NCI-H146 (cell line): ENCODE results near the gene HDAC4.
"Not testable (repeated sequence)": the region's sequence is repeated elsewhere in the genome, so short reads cannot be mapped to it uniquely, and the experiment has no call there.

Experiments used
- DNase-seq: peaks from one replicate; lab custom pipeline; 2025; lab: John Stamatoyannopoulos, UW

Gene HDAC4

DNA sequence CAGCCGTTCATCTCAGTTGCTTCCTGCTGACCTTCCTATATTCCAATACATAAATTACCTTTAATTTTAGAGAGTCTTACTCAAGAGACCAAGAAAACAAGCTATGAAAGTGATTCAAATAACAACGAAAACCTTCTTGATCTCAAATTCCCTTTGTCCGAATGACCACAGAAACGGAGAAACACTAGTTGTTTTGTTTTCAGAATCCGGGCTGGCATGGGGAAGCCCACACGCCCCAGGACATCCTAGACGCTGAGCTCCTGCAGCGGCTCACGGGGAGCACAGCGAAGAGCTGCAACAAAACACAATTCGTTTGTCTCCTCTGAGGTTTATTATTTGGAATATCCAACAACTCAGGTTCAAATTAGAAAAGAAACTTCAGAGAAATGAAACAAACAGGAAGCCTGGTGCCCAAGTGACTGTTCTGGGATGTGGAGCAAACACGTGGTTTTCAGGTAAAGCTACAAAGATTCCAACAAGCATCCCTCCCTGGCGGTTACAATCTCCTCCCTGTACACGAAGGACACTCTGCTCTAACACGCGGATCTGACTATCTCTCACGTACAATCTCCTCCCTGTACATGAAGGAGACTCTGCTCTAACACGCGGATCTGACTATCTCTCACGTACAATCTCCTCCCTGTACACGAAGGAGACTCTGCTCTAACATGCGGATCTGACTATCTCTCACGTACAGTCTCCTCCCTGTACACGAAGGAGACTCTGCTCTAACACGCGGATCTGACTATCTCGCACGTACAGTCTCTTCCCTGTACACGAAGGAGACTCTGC is 315.4 kb downstream of the HDAC4 start:
- DNase-seq, result no peak

DNA sequence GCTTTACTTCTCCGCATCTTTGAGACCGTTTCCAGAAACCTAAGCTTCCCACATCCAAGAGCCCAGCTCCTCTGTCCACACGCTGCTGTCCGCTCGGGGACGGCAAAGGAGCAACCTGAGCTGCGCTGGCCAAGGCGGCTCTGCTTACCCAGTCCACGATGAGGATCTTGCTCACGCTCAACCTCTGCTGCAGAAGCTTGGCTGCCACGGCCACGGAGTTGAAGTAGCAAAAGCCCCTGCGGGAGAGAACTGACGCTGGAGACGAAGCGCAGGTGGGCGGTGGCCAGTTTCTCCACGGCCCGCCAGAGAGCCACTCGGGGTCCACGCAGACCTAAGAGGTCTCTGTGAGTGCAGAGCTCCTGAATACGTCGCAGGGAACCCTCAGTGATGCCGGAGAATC is 316.8 kb downstream of the HDAC4 start:
- no peak for DNase-seq

DNA sequence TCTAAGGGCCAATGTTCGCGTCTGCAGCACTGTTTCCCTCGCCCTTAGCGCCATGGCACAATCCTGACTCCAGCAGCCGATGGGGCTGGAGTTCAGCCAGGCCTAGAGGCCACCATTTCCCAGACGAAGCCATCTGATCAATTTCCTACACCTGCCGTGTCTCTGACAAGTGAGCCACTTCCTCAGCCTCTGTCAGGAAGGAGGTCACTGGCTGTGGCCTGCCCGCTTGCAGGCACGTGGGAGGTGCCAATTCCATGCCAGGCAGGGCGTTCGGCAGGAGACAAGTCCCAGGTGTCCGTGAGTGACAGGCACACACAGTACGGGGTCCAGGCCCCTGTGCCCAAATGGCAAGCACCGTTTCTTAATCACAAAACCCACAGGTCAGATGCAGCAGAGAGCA is 318.4 kb downstream of the HDAC4 start:
- no peak for DNase-seq

GRCh38 chr2:239081622-239082021 is 319.2 kb downstream of the HDAC4 start:
- no peak for DNase-seq

GRCh38 chr2:239081046-239081445 is 319.8 kb downstream of the HDAC4 start:
- no peak for DNase-seq

GRCh38 chr2:239079671-239080294 is 321.0 kb downstream of the HDAC4 start:
- DNase-seq, result no peak

- DNase-seq, result no peak
These were observed 322.5 kb downstream of the HDAC4 start for GRCh38 chr2:239078128-239078924.

DNA sequence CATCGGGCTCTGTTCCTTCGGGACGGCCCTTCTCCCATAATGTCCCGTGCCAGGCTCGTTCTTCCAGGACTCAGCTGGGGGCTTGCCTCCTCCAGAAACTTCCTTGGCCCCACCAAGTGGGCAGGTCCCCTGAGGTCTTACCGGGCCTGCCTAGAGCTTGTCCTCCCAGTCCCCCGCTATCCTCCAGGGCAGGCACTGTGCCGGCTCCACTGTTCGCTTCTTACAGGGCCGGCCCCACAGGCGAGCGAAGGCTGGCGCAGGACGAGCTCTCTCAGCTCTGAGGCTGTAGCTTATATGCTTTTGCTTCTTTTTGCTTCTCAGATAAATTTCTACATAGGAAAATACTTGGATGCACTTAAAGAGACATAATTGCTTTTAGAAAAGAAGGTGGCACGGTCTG is 323.6 kb downstream of the HDAC4 start:
- no peak for DNase-seq

DNA sequence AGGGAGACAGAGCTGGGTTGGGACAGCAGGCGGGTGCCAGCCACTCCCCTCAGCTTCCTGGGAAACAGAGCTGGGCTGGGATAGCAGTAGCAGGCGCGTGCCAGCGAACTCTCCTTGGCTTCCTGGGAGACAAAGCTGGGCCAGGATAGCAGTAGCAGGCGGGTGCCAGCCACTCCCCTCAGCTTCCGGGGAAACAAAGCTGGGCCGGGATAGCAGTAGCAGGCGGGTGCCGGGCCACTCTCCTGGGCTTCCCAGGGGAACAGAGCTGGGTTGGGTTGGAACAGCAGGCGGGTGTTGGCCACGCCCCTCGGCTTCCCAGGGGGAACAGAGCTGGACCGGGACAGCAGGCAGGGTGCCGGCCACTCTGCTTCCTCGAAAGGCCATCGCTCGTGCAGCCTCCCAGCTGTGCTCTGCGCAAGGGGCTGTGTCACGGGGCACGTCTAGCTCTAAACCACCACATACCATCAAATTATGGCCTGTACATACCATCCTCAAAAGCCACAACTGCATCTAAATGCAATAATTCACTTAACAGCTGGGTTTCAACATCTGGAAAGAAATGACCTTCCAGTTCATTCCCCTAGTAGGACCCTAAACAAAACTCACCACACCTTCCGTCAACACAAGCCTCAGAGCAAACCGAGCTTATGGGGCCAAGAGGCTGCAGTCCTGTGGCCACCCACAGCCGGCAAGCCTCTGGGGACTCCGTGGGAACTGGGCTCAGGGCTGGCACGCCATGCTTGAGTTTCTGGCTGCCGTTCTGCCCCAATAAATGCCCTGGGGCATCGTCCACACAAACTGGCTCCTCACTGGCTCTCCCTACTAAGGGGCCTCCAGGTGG is 324.7 kb downstream of the HDAC4 start:
- DNase-seq, result no peak

DNA sequence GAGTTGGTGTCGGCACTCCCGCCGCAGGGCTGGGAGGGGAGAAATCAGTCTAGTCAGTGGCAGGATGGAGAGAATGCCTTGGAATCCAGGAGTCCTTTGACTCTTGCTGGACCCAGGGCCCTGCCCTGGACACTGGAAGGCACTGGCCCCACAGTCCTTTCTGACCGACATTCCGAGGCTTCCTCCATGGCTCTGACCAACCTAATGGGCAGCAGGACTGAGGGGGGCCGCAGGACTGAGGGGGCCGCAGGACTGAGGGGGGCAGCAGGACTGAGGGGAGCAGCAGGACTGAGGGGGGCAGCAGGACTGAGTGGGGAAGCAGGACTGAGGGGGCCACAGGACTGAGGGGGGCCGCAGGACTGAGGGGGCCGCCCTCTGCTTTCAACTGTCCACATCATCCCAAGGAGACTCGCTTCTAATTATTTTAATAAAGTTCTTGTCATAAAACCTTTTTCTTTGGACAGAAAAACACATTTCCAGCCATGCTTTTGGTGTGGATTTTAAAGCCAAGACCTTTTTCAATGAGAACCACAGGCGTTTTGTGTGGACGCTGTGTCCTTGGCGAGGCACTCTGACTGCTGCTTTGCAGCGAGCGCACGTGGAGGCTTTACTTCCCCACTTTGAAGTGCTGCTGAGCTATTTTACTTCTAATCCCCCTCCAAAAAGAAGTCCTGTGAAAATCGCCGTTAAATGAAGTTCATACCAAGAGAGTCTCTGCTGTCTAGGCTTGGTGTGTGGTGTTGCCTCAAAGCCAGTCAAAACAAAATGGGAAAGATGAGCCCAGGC is 326.9 kb downstream of the HDAC4 start:
- no peak for DNase-seq

GRCh38 chr2:239073270-239073669 is 327.6 kb downstream of the HDAC4 start:
- DNase-seq, result no peak

DNA sequence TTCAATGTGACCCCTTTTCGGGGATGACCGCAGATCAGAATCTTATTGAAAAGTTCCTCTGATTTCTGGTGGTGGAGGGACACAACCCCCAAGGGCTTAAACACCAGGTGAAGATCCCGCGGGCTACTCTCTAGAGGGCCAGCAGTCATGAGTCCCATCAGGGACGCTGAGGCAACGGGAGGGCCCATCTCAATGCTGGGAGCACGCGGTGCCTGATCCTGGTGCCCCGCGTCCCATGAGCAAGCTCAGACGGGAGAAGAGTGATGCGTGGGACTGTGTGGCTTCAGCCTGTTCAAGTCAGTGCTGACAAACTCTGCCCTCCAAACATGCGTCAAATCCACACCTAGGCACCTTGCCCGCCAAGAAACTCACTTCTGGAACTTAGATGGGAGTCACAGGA is 328.0 kb downstream of the HDAC4 start:
- DNase-seq, result no peak

DNA sequence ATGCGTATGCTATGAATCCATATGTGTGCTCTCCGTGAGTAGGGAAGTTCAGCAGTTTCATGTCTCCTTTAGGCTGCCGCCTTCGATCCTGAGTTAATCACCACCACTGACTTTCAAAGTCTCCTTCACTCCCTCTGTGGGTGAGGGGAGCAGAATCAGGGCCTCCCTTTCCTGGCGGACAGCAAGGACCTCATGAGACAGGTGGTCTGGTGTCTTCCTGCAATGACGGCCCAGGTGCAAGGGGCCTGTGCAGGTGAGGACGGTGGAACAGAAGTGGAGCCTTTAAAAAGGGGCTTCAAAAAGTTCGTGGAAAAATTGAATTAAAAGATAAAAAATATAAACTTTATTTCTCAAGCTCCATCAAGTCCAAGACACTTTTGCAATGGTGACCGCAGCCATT is 330.4 kb downstream of the HDAC4 start:
- no peak for DNase-seq

DNA sequence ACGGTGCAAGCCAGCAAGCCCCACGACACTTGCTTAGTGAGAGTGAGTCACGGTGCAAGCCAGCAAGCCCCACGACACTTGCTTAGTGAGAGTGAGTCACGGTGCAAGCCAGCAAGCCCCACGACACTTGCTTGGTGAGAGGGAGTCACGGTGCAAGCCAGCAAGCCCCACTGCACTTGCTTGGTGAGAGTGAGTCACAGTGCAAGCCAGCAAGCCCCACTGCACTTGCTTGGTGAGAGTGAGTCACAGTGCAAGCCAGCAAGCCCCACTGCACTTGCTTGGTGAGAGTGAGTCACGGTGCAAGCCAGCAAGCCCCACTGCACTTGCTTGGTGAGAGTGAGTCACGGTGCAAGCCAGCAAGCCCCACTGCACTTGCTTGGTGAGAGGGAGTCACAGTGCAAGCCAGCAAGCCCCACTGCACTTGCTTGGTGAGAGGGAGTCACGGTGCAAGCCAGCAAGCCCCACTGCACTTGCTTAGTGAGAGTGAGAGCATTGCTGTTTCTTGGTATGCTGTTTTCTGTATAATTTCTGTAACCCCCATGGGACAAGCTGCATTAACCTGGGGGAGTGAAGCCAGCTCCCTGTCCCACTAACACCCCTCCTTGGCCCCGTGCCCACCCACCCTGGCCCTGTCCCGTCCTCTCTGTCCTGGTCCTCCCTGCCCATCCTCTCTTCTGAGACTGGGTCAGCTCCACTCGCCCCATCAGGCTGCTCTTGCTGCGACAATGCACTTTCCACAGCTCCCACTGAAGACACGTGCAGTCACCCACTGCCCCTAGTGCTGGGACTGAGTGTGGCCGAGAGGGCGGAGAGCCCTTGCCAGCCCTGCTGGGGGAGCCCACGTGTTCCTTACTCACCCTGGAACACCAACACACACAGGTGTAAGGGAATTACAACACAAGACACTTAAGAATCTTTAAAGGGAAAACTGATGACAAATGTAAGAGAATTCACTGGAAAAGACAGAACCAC is 331.2 kb downstream of the HDAC4 start:
- not testable (repeated sequence) for DNase-seq

- DNase-seq, result no peak
These were observed 332.4 kb downstream of the HDAC4 start for GRCh38 chr2:239068411-239068810.

DNA sequence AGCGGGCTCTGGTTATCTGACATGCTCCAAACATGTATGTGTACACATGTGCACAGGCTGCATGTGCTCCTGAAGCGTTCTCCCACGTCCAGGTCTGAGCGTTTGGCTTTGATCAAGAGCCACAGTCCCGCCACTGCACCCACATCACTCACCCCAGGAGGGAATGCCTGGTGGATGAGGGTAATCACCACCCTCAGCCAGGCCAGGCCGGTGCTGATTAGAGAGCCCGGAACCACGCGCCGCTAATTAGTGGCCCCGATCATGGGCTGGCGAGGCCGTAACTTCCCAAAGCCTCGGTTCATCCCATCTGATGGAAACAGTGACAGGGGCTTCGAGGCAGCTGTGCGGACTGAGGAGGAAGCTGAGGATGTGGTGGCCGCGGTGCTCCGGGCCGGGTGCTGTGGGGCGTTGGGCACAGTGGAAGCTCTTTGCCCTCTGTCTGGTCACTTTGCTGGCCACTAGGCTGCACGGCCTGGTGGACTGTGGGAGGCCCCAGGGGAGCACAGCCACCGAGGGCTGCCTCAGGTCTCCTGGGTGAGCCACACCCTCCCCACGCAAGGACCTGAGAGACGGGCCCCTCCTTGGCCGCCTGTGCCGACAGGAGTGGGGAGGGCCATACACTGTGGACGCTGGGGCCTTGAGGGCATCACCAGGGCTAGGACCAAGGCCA is 333.5 kb downstream of the HDAC4 start:
- DNase-seq, result no peak

DNA sequence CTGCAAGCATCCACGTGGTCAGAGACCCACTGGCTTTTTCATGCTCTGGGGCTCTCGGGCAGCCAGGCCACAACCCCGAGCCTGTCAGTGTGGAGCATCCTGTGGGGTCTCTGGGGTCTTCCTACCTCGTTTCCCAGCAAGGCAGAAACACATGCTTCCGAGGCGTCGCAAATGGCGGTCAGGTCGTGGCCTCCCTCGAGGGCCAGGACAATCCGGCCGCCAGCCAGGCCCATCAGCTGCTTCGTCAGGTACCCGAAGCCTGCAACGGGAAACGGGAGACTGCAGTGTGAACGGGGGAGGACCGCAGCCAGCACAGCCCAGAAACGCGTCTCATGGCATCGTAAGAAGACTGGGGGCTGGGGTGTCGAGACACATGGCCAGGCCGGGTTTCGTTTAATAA is 334.2 kb downstream of the HDAC4 start:
- no peak for DNase-seq

DNA sequence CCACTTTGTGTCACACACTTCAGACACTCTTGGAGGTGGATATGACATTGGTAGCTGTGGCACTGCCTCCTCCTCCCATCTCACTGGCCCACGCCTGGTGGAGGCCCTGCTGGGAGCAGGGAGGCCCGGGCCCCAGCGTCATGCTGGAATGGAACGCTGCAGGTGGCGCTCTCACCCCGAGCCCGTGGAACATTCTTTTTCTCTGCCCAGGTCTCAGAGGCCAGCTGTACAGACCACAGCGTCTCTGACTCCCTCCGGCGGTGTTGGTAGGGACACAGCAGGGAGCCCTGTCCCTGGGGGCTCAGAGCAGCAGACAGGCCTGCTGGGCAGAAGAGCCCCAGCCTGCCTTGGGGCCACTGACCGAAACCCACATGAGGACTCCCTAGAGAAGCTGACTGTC is 334.9 kb downstream of the HDAC4 start:
- DNase-seq, result no peak

DNA sequence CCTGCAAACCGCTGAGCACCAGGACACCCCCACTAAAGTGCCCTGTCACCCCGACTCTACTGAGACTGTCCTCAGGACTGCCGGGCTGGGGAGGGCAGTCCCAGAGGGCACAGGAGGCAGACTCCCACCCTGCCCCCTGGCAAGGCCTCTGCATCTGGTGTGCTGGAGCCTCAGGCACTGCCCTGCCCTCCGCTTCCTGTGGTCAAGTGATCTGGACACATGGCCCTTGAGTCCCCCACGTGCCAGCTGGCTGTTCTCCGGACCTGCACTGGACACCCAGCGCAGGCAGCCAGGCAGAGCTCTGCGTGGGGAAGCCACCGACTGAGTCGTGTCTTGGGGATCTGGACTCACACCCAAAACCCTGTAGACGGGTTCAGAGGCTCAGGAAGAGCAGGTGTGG is 335.3 kb downstream of the HDAC4 start:
- no peak for DNase-seq

DNA sequence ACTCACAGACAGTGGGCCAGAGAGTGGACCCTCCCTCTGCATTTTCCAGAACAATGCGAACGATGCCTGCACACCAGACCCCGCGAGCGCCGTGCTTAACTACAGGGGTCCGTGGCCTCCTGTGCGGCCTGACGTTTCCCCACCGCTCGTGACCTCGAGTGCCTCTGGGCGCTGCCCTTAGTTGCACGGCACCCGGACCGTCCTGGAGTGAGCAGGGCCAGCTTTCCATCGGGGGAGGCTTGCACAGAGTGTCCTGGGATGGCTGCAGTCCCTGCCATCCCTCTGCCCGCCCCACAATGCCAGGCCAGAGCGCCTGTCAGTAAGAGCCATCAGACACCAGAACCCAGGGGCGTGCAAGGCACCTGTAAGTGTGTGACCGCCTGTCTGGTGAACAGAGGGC is 335.9 kb downstream of the HDAC4 start:
- no peak for DNase-seq
